ENCODE measurements around the gene AP3B1. TPM values are rescaled to one million over a fixed set of nuclear protein-coding genes. Genes with fewer than 3 reads are reported as not detected.

AP3B1 gene
- total and polyA plus RNA-seq, 2 donors (not counting 3 experiments of a cell fraction or from before 2014, with no cell fraction given): 31.6 to 46.7 TPM

GRCh38 chr5:78271766-78272165 lies 22.7 kb downstream of the AP3B1 start:
- POLR2A ChIA-PET: no interaction called here
- CTCF ChIA-PET: no interaction called here

GRCh38 chr5:78269088-78269703 lies 25.3 kb downstream of the AP3B1 start:
- BruUV-seq (replicated peaks): no TSS peak
- DNase-seq (ENCODE audit: low read depth, low spot score) (peak; percentile 35), FAIRE-seq (no peak)
- no peaks in the 10 kb centered on the region for H3K9me3 ChIP-seq (replicated peaks; ENCODE audit: control insufficient read depth, insufficient read depth, low read length)
- H3K79me2 ChIP-seq (ENCODE audit: control insufficient read depth, insufficient read depth, low read length): peaks cover 15% of the 10 kb centered on the region
- ChIA-PET POLR2A (no interaction called here), CTCF (interaction anchor here (0.6 to 3.0 kb wide), 28 partner anchors 13 to 710 kb away, joined by 3 to 23 read pairs (median 4); partner anchors contain the start of gene SCAMP1)
- no peaks in the 10 kb centered on the region for H3K27me3 ChIP-seq (ENCODE audit: control insufficient read depth in 2 of 2, insufficient read depth in 2 of 2, low read length in 2 of 2)
- H2AFZ ChIP-seq (ENCODE audit: low read depth, low read length): no peak overlapping the region
- TF ChIP-seq FOS (IDR thresholded peaks at IDR 0.05; ENCODE audit: borderline replicate concordance, insufficient read depth, low read length) (no peak), MAX (IDR thresholded peaks at IDR 0.05; ENCODE audit: insufficient read depth, insufficient read length) (no peak)
- TF ChIP-seq, protein P1, sequence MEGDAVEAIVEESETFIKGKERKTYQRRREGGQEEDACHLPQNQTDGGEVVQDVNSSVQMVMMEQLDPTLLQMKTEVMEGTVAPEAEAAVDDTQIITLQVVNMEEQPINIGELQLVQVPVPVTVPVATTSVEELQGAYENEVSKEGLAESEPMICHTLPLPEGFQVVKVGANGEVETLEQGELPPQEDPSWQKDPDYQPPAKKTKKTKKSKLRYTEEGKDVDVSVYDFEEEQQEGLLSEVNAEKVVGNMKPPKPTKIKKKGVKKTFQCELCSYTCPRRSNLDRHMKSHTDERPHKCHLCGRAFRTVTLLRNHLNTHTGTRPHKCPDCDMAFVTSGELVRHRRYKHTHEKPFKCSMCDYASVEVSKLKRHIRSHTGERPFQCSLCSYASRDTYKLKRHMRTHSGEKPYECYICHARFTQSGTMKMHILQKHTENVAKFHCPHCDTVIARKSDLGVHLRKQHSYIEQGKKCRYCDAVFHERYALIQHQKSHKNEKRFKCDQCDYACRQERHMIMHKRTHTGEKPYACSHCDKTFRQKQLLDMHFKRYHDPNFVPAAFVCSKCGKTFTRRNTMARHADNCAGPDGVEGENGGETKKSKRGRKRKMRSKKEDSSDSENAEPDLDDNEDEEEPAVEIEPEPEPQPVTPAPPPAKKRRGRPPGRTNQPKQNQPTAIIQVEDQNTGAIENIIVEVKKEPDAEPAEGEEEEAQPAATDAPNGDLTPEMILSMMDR (IDR thresholded peaks at IDR 0.05; ENCODE audit: extremely low read depth in 1 of 2, insufficient read depth in 1 of 2, low read depth in 1 of 2, low read length in 2 of 2): no peak
- no peaks in the 10 kb centered on the region for H4K20me1 ChIP-seq (replicated peaks; ENCODE audit: control insufficient read depth, extremely low read depth, insufficient read depth, low read length)
- dilution Hi-C loops (cut with MboI; ENCODE audit: extremely low pct_ligation_motif_present, low sequenced_read_pairs) (no loop called here), intact Hi-C loops (cut with micrococcal nuclease) (loop anchor here (1.0 to 2.0 kb wide), 2 partner anchors 212 to 709 kb away; no protein-coding TSS in a partner anchor)
- H3K4me1 ChIP-seq (ENCODE audit: control insufficient read depth, extremely low read depth, insufficient read depth, low read length): no peaks in the 10 kb centered on the region
- H3K27ac ChIP-seq (ENCODE audit: insufficient read depth, low read depth, low read length): no peak overlapping the region
- peaks cover 0 to 3% of the 10 kb centered on the region in 2 experiments for H3K36me3 ChIP-seq (ENCODE audit: control insufficient read depth in 2 of 2, extremely low read depth in 1 of 2, insufficient read depth in 2 of 2, low read length in 2 of 2)
- H3K4me2 ChIP-seq (ENCODE audit: insufficient read depth, low read length): no peak overlapping the region
- H3K9me1 ChIP-seq (replicated peaks; ENCODE audit: control insufficient read depth, extremely low read depth, insufficient read depth, low read length): no peaks in the 10 kb centered on the region
- no peak overlapping the region for H3K9ac ChIP-seq (replicated peaks; ENCODE audit: extremely low read depth, insufficient read depth, low read length)
- no peak overlapping the region for H3K4me3 ChIP-seq (replicated peaks in 1 of 3; ENCODE audit: insufficient read depth in 1 of 3, low read depth in 1 of 3, low read length in 3 of 3)

More at GRCh38 chr5:78271766-78272165, 22.7 kb downstream of the AP3B1 start:
- FAIRE-seq (no peak), DNase-seq (ENCODE audit: low read depth, low spot score) (no peak)
- Histone ChIP-seq H3K4me2 (ENCODE audit: insufficient read depth, low read length) (no peak overlapping the region), H3K9me1 (replicated peaks; ENCODE audit: control insufficient read depth, extremely low read depth, insufficient read depth, low read length) (no peaks in the 10 kb centered on the region), H2AFZ (ENCODE audit: low read depth, low read length) (no peak overlapping the region), H3K79me2 (ENCODE audit: control insufficient read depth, insufficient read depth, low read length) (peaks cover 32% of the 10 kb centered on the region), H3K9ac (replicated peaks; ENCODE audit: extremely low read depth, insufficient read depth, low read length) (no peak overlapping the region), H3K4me1 (ENCODE audit: control insufficient read depth, extremely low read depth, insufficient read depth, low read length) (no peaks in the 10 kb centered on the region), H3K9me3 (replicated peaks; ENCODE audit: control insufficient read depth, insufficient read depth, low read length) (no peaks in the 10 kb centered on the region), H3K36me3 (ENCODE audit: control insufficient read depth in 2 of 2, extremely low read depth in 1 of 2, insufficient read depth in 2 of 2, low read length in 2 of 2) (no peaks in the 10 kb centered on the region), H3K27ac (ENCODE audit: insufficient read depth, low read depth, low read length) (no peak overlapping the region), H4K20me1 (replicated peaks; ENCODE audit: control insufficient read depth, extremely low read depth, insufficient read depth, low read length) (no peaks in the 10 kb centered on the region), H3K27me3 (ENCODE audit: control insufficient read depth in 2 of 2, insufficient read depth in 2 of 2, low read length in 2 of 2) (no peaks in the 10 kb centered on the region), H3K4me3 (replicated peaks in 1 of 3; ENCODE audit: insufficient read depth in 1 of 3, low read depth in 1 of 3, low read length in 3 of 3) (no peak overlapping the region)
- intact Hi-C loops (cut with micrococcal nuclease): no loop called here
- no TSS peak for BruUV-seq (replicated peaks)
- dilution Hi-C loops (cut with MboI; ENCODE audit: extremely low pct_ligation_motif_present, low sequenced_read_pairs): no loop called here
- TF ChIP-seq EZH2 (IDR thresholded peaks at IDR 0.05; ENCODE audit: borderline replicate concordance, low read depth, low read length, severe bottlenecking): no peak
- TF ChIP-seq, protein P1 (IDR thresholded peaks at IDR 0.05; ENCODE audit: extremely low read depth in 1 of 2, insufficient read depth in 1 of 2, low read depth in 1 of 2, low read length in 2 of 2): no peak

Measured in endothelial cell of umbilical vein (primary cell).